ENCODE results near the gene WDR54.

DNA sequence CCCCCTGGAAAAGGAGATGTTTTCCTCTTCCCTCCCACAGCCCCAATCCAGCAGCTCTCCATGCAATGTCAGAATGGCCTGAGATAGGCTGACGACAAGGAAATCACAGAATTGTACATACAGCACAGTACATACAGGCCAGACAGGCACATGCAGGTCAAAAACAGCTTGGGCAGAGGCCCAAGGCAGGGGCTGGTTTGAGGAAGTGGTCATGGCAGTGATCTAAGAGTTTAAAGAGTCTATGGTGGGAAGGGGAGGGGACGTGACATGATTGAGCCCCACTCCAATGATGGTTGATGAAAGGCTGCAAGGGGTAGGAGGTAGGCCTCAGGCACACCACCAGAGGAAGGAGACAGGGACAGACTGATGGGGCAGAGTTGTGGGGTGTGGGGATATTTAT, 45.7 kb upstream of the WDR54 start:
- TF ChIP-seq, protein P1, sequence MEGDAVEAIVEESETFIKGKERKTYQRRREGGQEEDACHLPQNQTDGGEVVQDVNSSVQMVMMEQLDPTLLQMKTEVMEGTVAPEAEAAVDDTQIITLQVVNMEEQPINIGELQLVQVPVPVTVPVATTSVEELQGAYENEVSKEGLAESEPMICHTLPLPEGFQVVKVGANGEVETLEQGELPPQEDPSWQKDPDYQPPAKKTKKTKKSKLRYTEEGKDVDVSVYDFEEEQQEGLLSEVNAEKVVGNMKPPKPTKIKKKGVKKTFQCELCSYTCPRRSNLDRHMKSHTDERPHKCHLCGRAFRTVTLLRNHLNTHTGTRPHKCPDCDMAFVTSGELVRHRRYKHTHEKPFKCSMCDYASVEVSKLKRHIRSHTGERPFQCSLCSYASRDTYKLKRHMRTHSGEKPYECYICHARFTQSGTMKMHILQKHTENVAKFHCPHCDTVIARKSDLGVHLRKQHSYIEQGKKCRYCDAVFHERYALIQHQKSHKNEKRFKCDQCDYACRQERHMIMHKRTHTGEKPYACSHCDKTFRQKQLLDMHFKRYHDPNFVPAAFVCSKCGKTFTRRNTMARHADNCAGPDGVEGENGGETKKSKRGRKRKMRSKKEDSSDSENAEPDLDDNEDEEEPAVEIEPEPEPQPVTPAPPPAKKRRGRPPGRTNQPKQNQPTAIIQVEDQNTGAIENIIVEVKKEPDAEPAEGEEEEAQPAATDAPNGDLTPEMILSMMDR (IDR thresholded peaks at IDR 0.05) = no peak
- TF ChIP-seq POLR2A (IDR thresholded peaks at IDR 0.05) = no peak

All from prostate gland (tissue), 2 donors.